Stimulated activated CD8-positive, alpha-beta memory T cell treated with anti-CD3 and anti-CD28 coated beads, Interleukin-4, amount 100 ng/mL, for 1 hour (primary cell): ENCODE data around the gene CIRBP.
A peak's percentile ranks its signal among the peaks of the same experiment; 100 is the strongest.
"Not testable (repeated sequence)": the region's sequence is repeated elsewhere in the genome, so short reads cannot be mapped to it uniquely, and the experiment has no call there.

Experiments
- DNase-seq, 2 donors: peaks; one replicate each; pipeline ENCODE4 v3.0.0-alpha.2; 2020; ENCODE audit warnings: low read depth in 2 of 2, low spot score in 1 of 2

The CIRBP gene

GRCh38 chr19:1243768-1244692 is 25.1 kb upstream of the CIRBP start:
- peak; percentile 78 for DNase-seq

GRCh38 chr19:1244693-1245451 is 24.3 kb upstream of the CIRBP start:
- DNase-seq = no peak

- no peak for DNase-seq
Observed at GRCh38 chr19:1245494-1246264, 23.5 kb upstream of the CIRBP start.

DNA sequence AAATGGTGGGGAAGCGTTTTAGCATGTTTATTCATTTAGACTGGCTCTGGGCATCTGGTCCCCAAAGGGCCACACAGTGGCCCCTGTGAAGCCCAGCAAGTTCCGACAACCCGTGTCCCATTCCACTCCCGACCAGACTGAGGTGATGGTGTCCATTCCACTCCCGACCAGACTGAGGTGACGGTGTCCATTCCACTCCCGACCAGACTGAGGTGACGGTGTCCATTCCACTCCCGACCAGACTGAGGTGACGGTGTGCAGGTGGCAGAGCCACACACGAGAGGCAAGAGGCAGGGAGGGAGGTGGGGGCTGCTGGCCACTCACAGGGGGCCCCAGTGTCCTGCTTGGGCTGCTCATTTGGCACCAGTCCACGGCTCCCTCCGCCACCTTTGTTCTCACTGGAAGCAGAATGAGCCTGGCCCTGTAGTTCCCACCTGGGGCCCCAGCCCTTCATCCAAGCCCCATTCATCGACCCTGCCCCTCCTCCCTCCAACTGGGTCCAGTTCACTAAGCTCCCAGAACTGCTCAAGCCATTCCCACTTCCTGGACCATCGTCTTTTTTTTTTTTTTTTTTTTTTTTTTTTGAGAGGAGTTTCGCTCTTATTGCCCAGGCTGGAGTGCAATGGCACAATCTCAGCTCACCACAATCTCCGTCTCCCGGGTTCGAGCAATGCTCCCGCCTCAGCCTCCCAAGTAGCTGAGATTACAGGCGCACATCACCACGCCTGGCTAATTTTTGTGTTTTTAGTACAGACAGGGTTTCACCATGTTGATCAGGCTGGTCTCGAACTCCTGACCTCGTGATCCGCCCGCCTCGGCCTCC is 22.7 kb upstream of the CIRBP start:
- not testable (repeated sequence) for DNase-seq

- no peak for DNase-seq
Observed at GRCh38 chr19:1247748-1248138, 21.4 kb upstream of the CIRBP start.

GRCh38 chr19:1248139-1248785 is 20.9 kb upstream of the CIRBP start, which contains the start of gene MIDN:
TSS of gene MIDN (plus strand) at chr19:1248583. CDS start at chr19:1250297, 1,714 bp downstream.
- DNase-seq = no peak

- DNase-seq = peak; percentile 68 to 70
Observed at GRCh38 chr19:1248786-1249297, 20.3 kb upstream of the CIRBP start.

GRCh38 chr19:1249298-1249989 is 19.7 kb upstream of the CIRBP start:
- DNase-seq = peak; percentile 86

DNA sequence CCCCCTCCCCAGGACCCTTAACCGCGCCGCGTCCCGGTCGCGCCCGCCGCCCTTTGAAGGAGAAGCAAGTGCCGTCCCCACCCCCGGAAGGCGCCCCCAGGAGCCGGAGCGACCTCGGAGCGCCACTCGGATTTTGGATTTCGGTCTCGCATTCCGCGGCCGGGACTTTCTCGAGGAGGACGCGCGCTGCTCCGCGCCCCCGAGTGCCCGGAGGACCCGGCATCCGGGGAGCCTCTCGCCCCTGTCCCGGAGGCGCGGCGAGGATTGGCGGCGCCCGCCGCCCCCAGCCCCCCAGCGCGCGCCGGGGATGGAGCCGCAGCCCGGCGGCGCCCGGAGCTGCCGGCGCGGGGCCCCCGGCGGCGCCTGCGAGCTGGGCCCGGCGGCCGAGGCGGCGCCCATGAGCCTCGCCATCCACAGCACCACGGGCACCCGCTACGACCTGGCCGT is 19.1 kb upstream of the CIRBP start:
- no peak for DNase-seq

- no peak for DNase-seq
Observed at GRCh38 chr19:1250437-1251260, 18.5 kb upstream of the CIRBP start.

- DNase-seq = no peak
Observed at GRCh38 chr19:1251330-1252220, 17.6 kb upstream of the CIRBP start.

DNA sequence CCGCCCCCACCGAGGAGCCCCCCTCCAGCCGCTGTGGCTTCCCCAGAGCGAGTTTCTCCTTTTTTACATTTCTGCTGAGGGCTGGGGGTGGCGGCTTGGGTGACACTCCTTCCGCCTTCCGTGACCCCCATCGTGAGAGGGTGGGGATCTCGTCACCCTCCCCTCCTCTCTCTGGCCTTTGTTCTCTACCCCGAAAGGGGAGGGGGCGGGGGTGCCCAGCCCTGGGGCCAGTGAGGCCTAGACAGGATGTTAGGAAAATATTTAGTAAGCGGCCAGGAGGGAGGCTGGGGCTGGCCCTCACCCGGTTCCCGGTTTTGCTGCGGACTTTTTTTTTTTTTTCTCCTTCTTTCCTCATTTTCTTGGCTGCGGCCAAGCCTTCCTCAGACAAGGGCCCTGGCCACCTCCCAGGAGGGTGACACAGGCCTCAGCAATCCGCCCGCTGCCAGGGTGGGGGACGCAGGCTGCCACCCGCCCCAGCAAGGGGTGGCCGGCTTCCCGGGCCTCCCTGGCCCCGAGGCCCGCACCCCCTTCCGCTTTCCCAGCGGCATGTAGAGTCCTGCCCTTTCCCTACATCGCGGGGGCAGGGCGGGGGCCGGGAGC is 16.8 kb upstream of the CIRBP start:
- DNase-seq = no peak

DNA sequence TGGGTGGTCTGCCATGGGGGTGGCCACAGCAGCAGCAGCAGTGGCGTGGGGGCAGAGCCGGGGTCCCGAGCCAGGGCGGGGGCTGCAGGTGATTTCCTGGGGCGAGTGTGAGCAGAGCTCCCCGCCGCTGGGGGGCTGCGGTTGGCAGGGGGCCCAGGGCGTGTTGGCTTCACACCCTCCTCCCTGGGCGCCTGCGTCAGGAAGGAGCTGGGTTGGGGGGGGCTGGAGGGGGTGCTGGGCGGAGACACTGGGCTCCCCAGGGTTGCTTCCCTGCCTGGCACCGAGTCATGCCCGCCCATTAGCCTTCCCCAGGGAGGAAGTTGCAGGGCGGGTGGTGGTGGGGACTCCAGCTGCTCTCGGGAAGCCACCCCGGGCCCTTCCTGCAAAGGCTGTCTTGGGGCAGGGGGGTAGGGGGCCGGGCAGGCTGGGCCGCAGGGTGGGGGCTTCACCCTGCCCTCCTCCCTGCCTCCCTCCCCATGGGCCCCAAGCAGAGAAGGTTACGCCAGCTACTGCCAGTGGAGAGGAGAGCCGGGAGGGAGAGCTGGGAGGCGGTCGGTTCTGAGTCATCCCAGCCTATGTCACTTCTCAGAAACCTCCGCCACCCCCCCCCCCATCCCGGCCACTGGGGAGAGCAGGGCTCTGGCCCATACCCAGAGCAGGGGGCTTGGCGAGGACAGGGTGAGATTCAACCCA is 16.2 kb upstream of the CIRBP start:
- DNase-seq = no peak

GRCh38 chr19:1253514-1254080 is 15.5 kb upstream of the CIRBP start:
- no peak for DNase-seq

- DNase-seq = no peak
Observed at GRCh38 chr19:1254081-1254527, 15.0 kb upstream of the CIRBP start.
